Choroid plexus epithelial cell (primary cell): ENCODE results near the gene SPATA2.

Experiments used
- DNase-seq: peaks from one replicate; pipeline ENCODE4 v3.0.0-alpha.2; 2010; ENCODE audit warnings: low read depth
- H3K4me3 ChIP-seq: 2 replicates; pipeline ENCODE4 v1.5.1; 2011; ENCODE audit warnings: low read depth, mild to moderate bottlenecking, control low read depth, low read length, moderate library complexity
- TF ChIP-seq, protein P1 (sequence below): conservative IDR thresholded peaks from 2 replicates; pipeline ENCODE4 v1.5.1; 2011; ENCODE audit warnings: low read depth, mild to moderate bottlenecking, control low read depth, inconsistent platforms, low read length, moderate library complexity

The SPATA2 gene

GRCh38 chr20:49859807-49860206, 55.5 kb downstream of the SPATA2 start:
- no peak for DNase-seq
- no peak overlapping the region for H3K4me3 ChIP-seq
- TF ChIP-seq, protein P1, sequence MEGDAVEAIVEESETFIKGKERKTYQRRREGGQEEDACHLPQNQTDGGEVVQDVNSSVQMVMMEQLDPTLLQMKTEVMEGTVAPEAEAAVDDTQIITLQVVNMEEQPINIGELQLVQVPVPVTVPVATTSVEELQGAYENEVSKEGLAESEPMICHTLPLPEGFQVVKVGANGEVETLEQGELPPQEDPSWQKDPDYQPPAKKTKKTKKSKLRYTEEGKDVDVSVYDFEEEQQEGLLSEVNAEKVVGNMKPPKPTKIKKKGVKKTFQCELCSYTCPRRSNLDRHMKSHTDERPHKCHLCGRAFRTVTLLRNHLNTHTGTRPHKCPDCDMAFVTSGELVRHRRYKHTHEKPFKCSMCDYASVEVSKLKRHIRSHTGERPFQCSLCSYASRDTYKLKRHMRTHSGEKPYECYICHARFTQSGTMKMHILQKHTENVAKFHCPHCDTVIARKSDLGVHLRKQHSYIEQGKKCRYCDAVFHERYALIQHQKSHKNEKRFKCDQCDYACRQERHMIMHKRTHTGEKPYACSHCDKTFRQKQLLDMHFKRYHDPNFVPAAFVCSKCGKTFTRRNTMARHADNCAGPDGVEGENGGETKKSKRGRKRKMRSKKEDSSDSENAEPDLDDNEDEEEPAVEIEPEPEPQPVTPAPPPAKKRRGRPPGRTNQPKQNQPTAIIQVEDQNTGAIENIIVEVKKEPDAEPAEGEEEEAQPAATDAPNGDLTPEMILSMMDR = no peak

- H3K4me3 ChIP-seq = no peak overlapping the region
- no peak for DNase-seq
Measured at GRCh38 chr20:49859011-49859410, 56.3 kb downstream of the SPATA2 start.

GRCh38 chr20:49858076-49858585, 57.2 kb downstream of the SPATA2 start:
- no peak for DNase-seq
- H3K4me3 ChIP-seq = no peak overlapping the region
- TF ChIP-seq, protein P1 = no peak

More at GRCh38 chr20:49859011-49859410, 56.3 kb downstream of the SPATA2 start:
- TF ChIP-seq, protein P1 = no peak

DNA sequence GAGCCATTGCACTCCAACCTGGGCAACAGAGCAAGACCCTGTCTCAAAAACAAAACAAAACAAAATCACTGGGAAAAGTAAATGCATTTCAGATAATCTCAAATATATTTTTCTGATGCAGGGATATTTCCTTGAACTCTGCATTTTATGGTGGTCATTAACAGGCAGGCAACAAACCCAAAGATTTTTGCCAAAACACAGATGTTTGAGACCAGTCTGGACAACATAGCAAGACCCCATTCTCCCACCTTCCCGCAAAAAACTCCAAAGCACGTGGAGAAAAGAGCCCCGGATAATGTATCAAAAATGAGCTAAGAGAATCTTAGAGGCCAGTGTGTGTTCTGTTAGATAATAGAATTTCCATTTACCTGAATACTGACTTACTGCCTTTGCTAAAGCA, 58.4 kb downstream of the SPATA2 start:
- DNase-seq = no peak
- H3K4me3 ChIP-seq = no peak overlapping the region
- TF ChIP-seq, protein P1 = no peak

GRCh38 chr20:49854190-49854875, 61.0 kb downstream of the SPATA2 start:
- no peak for DNase-seq
- TF ChIP-seq, protein P1 = no peak
- no peak overlapping the region for H3K4me3 ChIP-seq

DNA sequence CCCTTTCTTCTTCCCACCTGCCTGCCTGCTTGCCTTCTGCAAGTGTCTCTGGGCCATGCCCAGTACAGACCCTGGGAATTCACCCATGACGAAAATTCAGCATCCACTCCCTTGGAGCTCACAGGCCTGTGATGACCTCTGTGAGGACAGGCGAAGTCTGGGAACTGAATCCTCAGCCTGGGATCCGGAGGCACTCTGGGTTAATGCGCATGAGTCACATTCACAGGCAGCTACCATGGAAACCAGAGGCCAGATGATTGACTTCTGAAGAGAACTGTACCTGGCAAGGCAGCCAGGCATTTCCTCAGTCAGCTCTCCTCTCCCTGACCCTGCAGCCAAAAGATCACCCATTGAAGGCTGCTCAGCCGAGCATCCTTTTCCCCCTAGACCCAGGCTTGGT, 61.7 kb downstream of the SPATA2 start:
- DNase-seq = peak; percentile 89
- no peak overlapping the region for H3K4me3 ChIP-seq
- TF ChIP-seq, protein P1 = no peak
